ENCODE data around the gene TNFRSF25.

Gene TNFRSF25

GRCh38 chr1:6466023-6466422 lies at the start of gene TNFRSF25:
Gene TNFRSF25 (minus strand): TSS chr1:6466173. CDS start chr1:6466107, 66 bp downstream.
- DNase-seq (ENCODE audit: low read depth in 2 of 2), result no peak

GRCh38 chr1:6515771-6516170 lies 49.8 kb upstream of the TNFRSF25 start:
- DNase-seq (ENCODE audit: low read depth in 2 of 2), result no peak

- no peak for DNase-seq (ENCODE audit: low read depth in 2 of 2)
Measured at GRCh38 chr1:6513320-6513801, 47.4 kb upstream of the TNFRSF25 start.

- no peak for DNase-seq (ENCODE audit: low read depth in 2 of 2)
Measured at GRCh38 chr1:6512908-6513280, 46.9 kb upstream of the TNFRSF25 start.

GRCh38 chr1:6512245-6512907 lies 46.4 kb upstream of the TNFRSF25 start:
- no peak for DNase-seq (ENCODE audit: low read depth in 2 of 2)

GRCh38 chr1:6511561-6512244 lies 45.7 kb upstream of the TNFRSF25 start:
- DNase-seq (ENCODE audit: low read depth in 2 of 2), result no peak

- no peak for DNase-seq (ENCODE audit: low read depth in 2 of 2)
Measured at GRCh38 chr1:6511056-6511455, 45.1 kb upstream of the TNFRSF25 start.

- no peak for DNase-seq (ENCODE audit: low read depth in 2 of 2)
Measured at GRCh38 chr1:6510493-6510892, 44.5 kb upstream of the TNFRSF25 start.

GRCh38 chr1:6509919-6510291 lies 43.9 kb upstream of the TNFRSF25 start:
- DNase-seq (ENCODE audit: low read depth in 2 of 2), result no peak

GRCh38 chr1:6509220-6509918 lies 43.4 kb upstream of the TNFRSF25 start:
- DNase-seq (ENCODE audit: low read depth in 2 of 2), result no peak

- no peak for DNase-seq (ENCODE audit: low read depth in 2 of 2)
Measured at GRCh38 chr1:6508816-6509189, 42.8 kb upstream of the TNFRSF25 start.

- no peak for DNase-seq (ENCODE audit: low read depth in 2 of 2)
Measured at GRCh38 chr1:6508154-6508815, 42.3 kb upstream of the TNFRSF25 start.

- DNase-seq (ENCODE audit: low read depth in 2 of 2), result no peak
Measured at GRCh38 chr1:6507461-6507911, 41.5 kb upstream of the TNFRSF25 start.

GRCh38 chr1:6507037-6507428 lies 41.1 kb upstream of the TNFRSF25 start:
- DNase-seq (ENCODE audit: low read depth in 2 of 2), result no peak

GRCh38 chr1:6506210-6507036 lies 40.5 kb upstream of the TNFRSF25 start:
- DNase-seq (ENCODE audit: low read depth in 2 of 2), result no peak

- no peak for DNase-seq (ENCODE audit: low read depth in 2 of 2)
Measured at GRCh38 chr1:6505367-6506209, 39.6 kb upstream of the TNFRSF25 start.

GRCh38 chr1:6504887-6505286 lies 38.9 kb upstream of the TNFRSF25 start:
- no peak for DNase-seq (ENCODE audit: low read depth in 2 of 2)

- no peak for DNase-seq (ENCODE audit: low read depth in 2 of 2)
Measured at GRCh38 chr1:6503884-6504602, 38.1 kb upstream of the TNFRSF25 start.

GRCh38 chr1:6502000-6502891 lies 36.3 kb upstream of the TNFRSF25 start:
- no peak for DNase-seq (ENCODE audit: low read depth in 2 of 2)
